Stimulated activated CD4-positive, alpha-beta T cell treated with anti-CD3 and anti-CD28 coated beads, Interleukin-1b, Interleukin-23, amount 100 ng/mL, for 1 hour (primary cell): Measurements from ENCODE around the gene RFNG.

Experiments used
- DNase-seq, 2 donors: peaks; one replicate each; pipeline ENCODE4 v3.0.0-alpha.2; 2020; ENCODE audit warnings: low read depth in 2 of 2

RFNG gene

DNA sequence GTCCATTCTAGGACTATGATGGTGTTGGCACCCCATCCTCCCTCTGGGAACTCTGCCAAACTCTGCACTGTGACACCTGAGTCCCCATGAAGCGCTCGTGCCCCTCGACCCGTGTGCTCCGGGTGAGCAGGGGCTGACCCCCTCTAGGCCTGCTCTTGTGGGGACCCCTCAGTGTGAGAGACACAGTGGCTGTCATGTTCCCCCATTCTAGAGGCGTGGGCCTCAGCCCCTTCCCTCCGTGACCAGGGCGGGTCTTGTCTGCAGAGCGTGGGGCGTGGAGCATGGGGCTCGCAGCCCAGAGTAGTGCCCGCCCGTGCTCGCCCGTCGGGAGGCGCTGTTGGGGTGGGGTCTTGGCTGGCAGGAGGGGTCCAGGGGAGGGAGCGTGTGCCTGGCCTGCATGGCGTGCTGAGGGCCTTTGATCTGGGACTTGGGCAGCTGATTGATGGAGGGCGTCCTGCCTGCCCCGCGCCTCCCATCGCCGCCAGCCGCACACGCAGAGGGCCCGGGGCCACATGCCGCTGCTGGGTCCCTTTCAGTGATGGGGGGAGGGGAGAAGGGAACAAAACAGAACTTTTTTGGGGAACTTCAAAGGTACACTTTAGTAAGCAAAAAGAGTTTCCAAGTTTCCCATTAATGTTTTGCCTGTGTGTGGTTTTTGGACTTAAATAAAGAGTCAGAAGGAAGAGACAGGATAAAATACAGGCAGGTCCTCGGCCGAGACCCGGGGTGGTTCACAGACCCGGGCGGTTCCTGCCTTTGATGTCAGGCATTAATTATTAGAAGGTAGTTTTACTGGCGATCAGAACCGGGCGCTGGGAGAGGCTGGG, 51.4 kb downstream of the RFNG start:
- no peak for DNase-seq

- no peak for DNase-seq
These were observed 52.0 kb downstream of the RFNG start for GRCh38 chr17:81999587-81999975.

DNA sequence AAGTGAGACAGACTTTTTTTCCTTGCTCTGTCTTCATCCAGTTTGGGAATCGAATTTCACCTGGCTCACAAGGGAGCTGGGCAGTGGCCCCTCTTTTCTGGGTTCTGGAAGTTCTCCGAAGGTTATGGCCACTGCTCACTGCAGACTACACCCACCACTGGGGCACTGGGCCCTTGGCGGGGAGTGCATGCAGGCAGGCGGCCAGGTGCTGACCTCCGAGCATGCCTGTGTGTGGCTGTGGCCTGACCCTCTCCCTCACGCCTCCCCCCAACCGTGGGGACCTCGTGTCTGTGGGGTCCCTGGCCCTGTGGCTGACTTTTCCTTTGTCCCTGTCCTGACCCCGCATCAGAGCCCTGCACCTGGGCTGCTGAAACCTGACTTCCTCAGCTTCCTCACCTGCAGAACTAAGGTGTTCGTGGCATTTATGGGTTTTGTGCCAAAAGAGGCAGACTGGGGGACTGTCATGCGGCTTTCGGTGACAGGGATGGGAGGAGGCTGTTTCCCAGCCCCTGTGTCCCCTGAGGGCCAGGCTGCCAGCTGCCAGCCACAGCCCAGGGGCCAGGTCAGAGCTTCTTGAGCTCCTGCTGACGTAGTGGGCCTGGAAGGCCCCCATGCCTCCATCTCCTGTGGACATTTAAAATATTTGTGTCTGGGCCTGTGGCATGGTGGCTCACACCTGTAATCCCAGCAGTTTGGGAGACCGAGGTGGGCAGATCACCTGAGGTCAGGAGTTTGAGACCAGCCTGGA, 52.7 kb downstream of the RFNG start:
- DNase-seq: no peak

DNA sequence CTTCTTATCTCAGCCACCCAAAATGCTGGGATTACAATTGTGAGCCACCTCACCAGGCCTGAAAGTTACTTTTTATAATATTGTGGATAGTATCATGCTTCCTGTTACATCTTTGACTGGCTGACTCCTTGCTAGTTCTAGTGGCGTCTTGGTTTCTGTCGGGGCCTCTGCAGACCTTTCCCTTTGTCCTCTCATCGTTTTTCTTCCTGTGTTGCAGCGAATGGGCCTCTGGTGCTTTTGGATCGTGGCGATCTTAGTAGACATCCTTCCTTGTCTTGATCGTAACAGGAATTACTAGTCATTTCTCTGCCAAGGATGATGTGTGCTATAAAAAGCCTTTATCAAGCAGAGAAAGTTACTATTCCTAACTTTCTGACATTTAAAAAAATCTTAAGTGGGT, 53.4 kb downstream of the RFNG start:
- DNase-seq: no peak
